GM19043 (cell line): ENCODE results near the gene MTCL1.

Experiments used
- ATAC-seq: cut with Tn5 transposase; IDR thresholded peaks from one replicate; pipeline ENCODE4 v1.9.1; 2021; ENCODE audit warnings: low read depth; ENCODE audit not compliant: unreplicated experiment

Gene MTCL1

GRCh38 chr18:8805552-8805951, 100.2 kb downstream of the MTCL1 start:
- ATAC-seq = no peak

GRCh38 chr18:8806100-8806797, 100.9 kb downstream of the MTCL1 start:
- ATAC-seq = no peak

GRCh38 chr18:8806798-8807487, 101.6 kb downstream of the MTCL1 start:
- no peak for ATAC-seq

DNA sequence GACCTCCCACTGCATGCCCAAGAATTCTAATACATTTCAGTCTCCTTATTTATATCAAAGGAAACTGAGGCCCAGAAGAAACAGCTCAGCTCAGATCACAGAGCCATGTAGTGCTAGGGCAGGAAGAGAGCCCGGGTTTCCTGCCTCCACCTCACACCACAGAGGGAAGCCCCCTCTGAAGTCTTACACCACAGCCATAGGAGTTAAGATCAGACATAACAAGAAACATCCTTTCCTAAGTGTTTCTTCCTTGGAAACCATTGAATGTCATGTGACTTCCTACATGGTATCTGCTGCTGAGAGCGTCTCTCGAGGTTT, 102.1 kb downstream of the MTCL1 start:
- no peak for ATAC-seq

DNA sequence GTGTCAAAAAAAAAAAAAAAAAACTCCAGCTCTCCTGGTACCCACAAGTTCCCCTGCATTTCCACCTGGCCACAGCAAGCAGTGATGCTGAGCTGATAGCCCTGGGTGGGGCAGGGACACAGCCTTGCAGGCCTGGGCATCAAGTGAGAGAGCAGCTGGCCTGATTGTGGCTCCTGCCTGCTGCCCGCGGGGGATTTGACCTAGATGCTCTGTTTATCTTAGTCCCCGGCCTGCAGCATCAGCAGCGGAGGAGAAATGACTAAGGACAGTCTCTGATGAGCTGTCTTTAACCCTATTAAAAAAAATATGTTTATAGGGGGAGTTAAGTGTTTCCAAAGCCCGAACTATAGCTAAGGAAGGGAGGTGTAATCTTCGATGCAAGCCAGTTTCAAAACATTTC, 102.6 kb downstream of the MTCL1 start:
- ATAC-seq = no peak

GRCh38 chr18:8809514-8809913, 104.2 kb downstream of the MTCL1 start:
- ATAC-seq = no peak

GRCh38 chr18:8810157-8810556, 104.8 kb downstream of the MTCL1 start:
- ATAC-seq = no peak

- no peak for ATAC-seq
Measured at GRCh38 chr18:8811115-8811514, 105.8 kb downstream of the MTCL1 start.

GRCh38 chr18:8812631-8813030, 107.3 kb downstream of the MTCL1 start:
- no peak for ATAC-seq

GRCh38 chr18:8813611-8814010, 108.3 kb downstream of the MTCL1 start:
- no peak for ATAC-seq

DNA sequence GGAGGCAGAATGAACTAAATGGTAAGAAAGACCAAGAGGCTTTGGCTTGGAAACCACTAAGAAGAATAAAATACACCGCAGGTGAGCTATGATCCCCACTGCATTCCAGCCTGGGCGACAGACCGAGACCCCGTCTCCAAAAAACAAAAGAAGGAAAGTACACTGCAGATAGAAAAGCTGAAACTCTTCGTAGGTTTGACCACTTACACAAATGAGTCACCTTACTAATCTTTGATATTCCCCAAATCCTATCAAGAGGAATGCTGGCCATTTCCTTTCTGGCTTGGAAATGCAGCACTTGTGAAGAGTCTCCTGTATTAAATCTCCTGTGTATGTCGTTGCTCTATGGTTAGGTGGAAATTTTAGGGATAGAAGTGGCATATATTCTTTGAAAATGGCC, 108.8 kb downstream of the MTCL1 start:
- no peak for ATAC-seq

GRCh38 chr18:8816220-8816619, 110.9 kb downstream of the MTCL1 start:
- ATAC-seq = no peak

GRCh38 chr18:8816816-8817215, 111.5 kb downstream of the MTCL1 start:
- ATAC-seq = no peak

GRCh38 chr18:8818982-8819381, 113.6 kb downstream of the MTCL1 start:
- ATAC-seq = no peak

GRCh38 chr18:8820396-8821082, 115.2 kb downstream of the MTCL1 start:
- ATAC-seq = no peak

DNA sequence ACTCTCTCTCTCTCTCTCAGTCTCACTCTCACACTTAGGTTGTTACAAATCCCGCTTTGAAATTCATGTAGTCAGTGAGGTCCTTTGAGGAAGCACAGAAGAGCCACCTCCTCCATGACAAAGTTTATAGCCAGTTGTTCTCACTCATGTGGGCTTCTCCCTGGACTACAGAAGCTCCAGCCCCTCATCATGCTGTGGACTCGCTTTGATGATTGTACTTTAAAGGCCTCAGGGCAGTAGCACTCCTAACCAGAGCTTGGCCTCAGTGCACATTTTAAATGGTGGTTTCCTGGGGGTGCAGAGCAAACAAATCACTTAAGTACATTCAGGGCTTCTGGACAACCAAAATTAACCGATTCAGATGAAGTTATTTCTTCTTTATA, 115.7 kb downstream of the MTCL1 start:
- no peak for ATAC-seq

DNA sequence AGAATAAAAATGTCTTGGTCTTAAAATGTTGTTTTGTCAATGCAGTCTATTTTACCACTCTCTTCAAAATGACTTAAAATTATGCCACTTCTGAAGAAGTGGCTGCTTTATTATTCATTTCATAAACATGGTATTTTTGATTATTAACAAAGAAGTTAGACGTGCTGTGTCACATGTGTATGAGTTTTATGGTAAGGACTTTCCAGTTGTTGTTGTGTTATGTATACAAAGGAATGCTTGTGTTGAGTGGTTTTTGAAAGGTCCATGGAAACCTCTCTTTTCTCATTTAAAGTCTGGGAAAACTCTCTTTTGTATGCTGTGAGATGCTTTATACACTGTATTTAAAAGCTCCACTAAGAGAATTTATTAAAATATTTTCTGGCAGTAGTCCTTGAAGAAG, 116.2 kb downstream of the MTCL1 start:
- ATAC-seq = no peak

DNA sequence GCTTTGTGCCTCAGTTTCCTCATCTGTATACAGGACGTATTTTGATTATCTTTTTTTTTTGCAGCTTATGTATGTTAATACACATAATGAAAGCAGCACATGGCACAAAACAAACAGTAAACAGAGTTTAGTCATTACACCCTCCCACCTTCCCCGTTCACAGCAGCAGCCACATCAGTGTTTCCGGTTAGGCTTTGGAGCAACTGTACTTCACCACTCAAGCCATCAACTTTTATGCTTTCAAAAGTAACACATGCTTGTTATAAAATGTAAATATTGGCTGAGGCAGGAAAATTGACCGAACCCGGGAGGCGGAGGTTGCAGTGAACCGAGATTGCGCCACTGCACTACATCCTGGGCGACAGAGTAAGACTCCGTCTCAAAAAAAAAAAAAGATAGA, 117.3 kb downstream of the MTCL1 start:
- no peak for ATAC-seq

GRCh38 chr18:8823530-8823929, 118.2 kb downstream of the MTCL1 start:
- no peak for ATAC-seq

GRCh38 chr18:8824846-8825245, 119.5 kb downstream of the MTCL1 start:
- no peak for ATAC-seq

DNA sequence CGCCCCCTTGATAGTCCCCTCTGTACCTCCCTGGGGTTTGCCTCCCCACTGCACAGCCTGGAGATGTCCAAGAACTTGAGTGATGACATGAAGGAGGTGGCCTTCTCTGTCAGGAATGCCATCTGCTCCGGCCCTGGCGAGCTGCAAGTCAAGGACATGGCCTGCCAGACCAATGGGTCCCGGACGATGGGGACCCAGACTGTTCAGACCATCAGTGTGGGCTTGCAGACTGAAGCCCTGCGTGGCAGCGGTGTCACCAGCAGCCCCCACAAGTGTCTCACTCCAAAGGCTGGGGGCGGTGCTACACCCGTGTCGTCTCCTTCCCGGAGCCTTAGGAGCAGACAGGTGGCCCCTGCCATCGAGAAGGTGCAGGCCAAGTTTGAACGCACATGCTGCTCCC, 119.9 kb downstream of the MTCL1 start:
- ATAC-seq = no peak
